SHP77 treated with DMSO at 0.1 percent for 48 hours (cell line): ENCODE results near the gene PPP2R2C.

Experiments used
- DNase-seq: peaks from one replicate; lab custom pipeline; 2025; lab: John Stamatoyannopoulos, UW

Gene PPP2R2C

DNA sequence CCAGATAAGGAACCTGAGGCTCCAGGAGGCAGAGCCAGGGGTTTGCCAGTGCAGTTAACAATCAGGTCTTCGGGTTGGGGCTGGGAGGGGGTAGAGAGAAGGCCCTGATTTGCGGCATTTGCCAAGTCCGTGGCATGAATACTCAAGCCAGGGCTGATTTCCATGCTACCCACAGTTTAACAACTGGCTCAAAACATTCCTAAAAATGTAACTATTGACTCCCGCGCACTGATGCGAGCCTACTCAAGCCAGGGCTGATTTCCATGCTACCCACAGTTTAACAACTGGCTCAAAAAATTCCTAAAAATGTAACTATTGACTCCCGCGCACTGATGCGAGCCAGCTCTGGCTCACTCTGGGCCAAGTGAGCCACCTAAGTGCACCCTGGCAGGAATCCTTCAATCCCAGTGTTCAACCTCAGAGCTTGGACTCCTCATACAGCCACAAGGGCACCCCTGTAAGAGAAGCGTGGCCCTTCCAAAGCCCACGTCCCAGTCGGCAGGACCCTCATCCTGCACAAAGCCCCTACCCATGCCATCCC, 75.6 kb downstream of the PPP2R2C start:
- DNase-seq, result no peak

DNA sequence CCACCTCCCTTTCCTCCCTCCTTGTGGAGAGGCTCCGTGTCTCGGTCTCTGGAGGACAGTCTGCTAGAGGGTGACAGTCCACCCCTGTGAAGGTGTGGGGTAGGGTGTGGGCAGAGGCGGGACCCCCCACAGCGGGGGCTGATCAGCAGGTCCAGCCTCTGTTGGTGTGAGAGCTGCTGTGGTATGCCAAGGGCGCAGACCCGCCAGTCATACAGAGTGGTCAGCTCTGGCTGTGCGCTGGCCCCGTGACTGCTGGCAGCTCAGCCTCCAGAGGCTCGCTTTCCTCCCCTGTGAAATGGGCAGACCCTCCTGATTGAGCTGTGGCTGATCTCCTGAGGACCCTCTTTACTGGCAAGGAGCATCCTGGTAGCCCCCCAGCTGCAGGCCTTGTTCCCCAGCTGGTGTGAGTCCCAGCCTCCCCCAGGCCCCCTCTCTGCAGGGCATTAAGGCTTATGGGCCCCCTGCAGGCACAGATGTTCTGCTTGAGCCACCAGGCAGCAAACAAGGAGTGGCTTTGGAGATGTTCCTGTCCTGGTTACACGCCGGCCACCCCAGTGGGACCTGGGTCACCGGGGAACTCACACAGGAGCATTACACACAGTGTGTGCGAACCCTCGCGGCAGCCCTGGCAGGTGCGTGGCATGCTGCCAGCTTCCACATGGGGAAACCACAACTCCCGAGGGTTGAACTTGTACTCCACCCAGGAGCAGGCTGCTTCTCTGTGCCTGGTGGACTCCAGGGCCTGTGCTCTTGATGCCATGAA, 76.8 kb downstream of the PPP2R2C start:
- DNase-seq, result no peak

DNA sequence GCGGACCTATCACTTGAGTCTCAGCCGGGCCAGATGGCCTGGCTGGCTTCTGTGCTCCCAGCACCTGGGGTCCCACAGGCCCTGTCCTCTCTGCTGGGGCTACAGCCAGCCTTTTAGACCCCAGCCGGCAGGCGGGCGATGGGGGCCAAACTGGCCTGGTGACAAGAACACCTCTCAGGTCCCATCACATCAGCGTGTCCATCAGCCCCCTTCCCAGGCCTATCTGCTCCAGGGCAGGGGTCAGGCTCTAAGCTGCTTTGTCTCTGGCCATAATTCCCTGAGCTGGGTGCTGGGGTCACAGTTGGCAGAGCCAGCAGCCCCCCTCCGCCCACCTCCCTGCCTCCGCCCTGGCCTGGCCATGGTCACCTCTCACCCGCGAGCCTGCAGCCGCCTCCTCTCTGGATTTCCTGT, 77.7 kb downstream of the PPP2R2C start:
- DNase-seq, result no peak

DNA sequence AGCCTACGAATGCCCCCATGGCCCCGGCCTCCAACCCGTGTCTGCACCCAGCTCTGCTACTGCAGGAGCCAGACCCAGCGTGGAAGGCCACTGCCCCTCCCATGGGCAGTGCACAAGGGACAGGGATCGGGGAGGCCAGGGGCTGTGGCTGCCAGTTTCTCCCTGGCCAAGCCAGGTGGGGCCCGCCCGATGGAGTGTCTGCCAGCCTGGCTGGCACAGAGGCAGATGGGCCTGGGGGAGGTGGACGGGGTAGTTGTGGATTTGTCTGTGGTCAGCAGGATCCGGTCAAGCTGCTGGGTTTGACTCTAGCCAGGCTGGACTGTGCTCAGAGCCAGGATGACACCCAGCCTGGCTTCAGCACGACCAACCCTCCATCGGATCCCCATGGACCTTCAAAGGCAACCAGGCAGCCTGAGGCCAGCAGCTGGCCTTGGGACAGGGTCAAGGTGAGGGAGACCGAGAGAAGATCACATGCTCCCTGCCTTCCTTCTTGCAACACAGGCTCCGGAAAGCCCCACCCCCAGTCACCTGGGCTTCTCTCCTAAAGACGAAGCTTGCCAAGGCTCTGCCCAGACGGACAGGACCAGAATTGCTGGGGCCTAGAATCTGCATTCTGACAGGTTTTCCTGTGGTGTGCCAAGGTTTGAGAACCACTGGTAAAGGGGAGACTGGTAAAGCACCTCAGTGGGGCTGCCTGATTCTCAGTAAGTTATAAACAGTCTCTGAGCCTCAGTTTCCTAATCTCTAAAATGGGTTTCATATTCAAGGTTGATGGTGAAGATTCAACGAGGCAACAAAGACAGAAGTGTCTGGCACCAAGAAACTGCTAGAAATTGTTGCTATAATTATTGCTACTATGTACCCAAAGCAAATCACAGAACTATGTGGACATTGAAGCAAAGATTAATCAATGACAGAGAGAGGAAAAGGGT, 78.6 kb downstream of the PPP2R2C start:
- no peak for DNase-seq

DNA sequence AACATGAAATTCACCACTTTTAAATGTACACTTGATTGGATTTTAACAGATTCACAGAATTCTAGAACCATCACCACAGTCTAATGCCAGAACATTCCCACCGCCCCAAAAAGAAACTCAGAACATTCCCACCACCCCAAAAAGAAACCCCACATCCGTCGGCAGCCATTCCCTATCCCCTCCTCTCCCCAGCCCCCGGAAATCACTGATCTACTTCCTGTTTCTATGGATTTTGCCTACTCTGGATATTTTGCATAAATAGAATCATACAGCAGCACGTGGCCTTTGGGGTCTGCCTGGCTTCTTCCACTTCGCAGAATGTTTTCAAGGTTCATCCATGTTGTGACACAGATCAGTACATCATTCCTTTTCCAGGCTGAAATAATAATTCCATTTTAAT, 79.3 kb downstream of the PPP2R2C start:
- no peak for DNase-seq

DNA sequence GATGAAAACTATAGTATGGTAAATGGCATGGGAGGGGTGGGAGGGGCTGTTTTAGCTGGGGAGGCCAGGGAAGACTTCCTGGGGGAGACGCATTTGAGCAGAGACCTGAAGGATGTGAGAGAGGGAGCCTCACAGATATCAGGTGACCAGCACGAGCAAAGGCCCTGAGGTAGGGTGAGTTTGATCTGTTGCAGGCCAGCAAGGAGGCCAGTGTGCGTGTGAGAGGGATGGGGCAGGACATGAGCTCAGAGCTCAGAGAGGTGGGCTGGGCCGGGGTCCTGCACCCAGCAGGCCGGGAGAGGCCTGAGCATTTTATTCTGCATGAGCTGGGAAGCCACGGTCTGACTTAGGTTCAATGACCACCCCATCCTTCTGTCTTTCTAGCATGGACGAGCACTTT, 80.0 kb downstream of the PPP2R2C start:
- no peak for DNase-seq

DNA sequence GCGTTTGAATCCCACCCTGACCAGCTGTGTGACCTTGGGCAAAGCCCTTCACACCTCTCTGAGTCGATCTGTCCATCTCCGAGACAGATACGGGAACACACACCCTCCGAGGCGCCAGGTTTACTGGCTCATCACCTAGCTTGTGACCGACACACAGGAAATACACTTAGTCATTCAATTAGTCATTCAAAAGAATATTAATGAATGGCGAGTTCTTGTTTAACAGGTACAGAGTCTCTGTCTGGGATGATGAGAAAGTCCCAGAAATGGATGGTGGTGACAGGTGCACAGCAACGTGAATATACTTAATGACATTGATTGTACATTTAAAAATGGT, 80.6 kb downstream of the PPP2R2C start:
- DNase-seq, result no peak

DNA sequence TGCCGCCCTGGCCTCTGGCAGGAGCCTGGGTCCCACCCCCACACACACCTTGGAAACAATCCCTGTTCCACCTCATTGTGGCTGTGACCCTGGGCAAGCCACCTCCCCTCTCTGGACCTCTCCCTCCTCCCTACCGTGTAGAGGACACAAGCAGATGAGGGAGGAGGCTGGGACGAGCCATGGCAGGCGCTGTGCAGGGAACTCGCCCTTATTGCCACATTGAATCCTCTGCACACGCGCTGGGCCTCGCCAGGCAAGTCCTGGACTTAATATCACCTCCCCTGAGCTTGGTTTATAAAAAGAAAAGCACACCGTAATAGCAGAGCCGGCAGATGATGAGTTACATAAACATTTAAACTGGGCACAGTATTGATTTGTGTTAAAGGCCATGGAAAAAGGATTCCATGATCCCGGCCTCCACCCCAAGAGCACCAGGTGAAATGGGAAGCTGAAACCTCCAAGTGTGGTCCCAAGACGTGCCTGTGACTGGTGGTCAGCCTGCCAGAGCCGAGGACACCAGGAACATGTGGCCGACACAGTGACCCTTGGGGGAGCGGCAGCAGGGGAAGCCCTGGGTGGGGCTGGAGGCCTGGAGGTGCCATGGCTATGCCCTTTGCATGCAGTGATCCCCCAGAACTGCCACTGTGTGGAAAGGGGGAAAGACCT, 81.1 kb downstream of the PPP2R2C start:
- DNase-seq, result no peak

DNA sequence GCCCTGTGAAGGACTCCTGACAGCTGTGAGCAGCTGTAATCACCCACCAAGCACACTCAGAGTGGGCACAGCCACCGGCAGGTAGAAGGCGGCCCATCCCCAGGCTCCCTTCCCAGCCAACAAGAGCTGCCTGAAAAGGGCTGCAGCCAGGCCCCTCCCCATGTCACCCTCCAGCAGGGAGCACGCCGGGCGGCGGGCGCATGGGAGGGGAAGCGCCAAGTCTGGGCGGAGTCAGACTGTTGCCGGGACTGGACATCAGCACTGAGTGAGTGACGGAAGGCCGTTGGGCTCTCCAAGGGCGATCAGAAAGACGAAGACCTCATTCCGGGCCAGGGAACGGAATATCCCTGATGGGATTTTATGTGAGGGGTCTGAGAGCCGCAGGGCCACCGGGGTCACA, 82.1 kb downstream of the PPP2R2C start:
- DNase-seq, result no peak

DNA sequence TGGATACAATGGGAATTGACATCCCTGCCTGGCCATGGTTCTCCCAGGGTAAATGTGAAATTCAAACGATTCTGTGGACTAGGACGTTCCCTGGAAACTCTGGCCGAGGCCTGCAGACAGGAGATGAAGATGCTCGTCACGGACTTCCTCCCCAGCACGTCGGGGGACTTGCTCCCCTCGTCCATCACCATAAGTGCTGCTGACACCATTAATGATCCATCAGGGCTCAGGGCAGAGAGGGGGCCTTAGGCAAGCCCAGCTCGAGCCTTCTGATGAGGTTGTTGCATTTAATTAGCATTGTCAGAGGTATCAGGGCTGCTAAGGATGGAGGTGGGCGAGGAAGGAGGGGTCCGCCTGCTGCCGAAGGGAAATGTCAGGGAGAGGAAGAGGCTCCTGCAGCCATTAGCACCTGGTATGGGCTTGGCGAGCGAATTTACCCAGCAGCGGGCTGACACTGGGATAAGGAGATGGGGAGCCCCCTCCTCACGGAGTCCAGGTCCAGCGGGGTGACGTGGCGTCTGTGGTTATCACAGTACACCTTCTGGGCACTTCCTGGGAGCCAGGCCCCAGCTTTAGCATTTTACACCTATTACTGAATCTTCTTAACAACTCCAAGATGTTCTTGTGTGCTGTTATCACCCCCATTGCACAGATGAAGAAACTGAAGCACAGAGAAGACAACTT, 83.1 kb downstream of the PPP2R2C start:
- DNase-seq, result no peak

DNA sequence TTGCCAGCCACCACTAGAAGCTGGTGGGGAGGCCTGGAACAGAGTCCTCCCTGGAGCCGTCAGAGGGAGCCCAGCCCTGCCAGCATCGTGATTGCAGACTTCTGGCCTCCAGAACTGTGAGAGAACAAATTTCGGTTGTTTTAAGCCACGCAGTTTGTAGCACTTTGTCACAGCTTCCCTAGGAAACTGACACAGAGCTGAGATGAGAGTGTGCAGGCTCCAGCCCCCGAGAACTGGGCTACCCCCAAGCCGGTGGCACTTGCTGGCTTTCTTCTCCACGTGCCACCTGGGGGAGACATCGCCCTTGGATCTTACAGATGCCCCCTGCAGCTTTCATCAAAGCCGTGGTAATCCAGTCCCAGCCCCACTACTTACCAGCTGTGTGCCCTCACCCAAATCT, 83.7 kb downstream of the PPP2R2C start:
- no peak for DNase-seq

DNA sequence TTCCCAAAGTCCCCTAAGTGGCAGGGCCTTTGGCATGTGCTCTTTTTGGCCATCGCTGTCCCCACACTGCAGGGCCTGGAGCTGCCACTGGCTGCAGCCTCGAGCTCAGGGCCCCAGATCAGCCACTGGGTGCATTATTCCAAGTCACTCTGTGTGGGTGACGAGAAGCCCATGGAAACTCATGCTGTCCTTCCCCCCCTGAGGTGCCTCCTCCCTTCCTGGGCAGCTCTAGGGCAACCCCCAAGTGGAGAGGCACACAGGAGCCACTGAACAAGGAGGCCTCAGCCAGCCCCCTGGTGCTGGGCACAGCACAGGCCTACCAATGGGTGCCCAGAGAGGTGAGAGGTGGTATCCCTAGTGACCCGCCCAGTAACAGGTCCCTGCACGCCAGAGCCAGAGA, 84.5 kb downstream of the PPP2R2C start:
- DNase-seq, result no peak

DNA sequence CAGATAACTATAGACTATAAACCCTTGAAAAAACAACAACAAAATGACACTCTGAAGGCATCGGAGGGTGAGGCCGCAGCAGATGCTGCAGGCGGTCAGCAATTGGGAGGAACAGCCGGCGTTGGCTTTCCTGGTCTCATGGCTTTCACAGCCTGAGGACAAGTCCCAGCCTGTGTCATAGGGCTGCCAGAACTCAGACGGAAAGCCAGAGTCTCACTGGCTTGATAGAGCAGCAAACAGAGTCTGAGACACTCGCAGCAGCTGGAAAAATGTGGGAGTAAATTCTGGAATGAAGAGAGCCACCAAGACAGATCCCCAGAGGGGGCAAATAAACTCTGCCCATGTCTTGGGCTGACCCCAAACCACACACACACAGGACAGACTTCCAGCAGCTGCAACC, 86.3 kb downstream of the PPP2R2C start:
- DNase-seq, result no peak

DNA sequence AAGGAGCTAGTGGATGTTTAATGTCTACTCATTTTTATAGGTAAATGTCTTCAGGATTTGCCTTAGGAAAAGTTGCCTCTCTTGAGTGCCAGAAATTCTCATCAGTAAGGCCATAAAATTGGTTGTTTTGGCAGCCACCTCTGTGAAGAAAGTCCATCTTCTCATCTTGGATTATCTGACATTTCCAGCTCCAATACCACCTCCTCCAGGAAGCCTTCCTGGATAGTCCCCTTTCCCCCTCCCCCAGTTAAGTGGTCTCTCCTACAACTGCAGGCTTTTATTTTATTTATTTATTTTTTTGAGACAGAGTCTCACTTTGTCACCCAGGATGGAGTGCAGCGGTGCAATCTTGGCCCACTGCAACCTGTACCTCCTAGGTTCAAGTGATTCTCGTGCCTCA, 87.1 kb downstream of the PPP2R2C start:
- DNase-seq, result no peak

DNA sequence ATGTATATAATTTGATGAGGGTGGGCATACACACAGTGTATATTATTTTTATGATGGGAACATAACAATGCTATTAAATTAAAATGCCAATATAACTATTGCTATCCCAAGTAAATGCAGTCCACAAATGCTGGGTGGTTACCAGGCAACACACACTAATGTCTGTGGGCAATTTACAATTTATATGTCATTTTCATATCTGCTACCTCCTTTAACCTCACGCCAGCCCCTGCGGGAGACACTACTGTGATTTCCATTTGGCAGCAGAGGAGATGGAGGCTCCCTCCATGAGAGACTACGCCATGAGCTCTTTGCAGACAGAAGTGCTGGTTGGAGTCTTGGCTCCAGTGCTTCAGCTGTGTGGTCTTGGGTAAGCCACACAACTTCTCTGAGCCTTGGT, 87.9 kb downstream of the PPP2R2C start:
- DNase-seq, result no peak

DNA sequence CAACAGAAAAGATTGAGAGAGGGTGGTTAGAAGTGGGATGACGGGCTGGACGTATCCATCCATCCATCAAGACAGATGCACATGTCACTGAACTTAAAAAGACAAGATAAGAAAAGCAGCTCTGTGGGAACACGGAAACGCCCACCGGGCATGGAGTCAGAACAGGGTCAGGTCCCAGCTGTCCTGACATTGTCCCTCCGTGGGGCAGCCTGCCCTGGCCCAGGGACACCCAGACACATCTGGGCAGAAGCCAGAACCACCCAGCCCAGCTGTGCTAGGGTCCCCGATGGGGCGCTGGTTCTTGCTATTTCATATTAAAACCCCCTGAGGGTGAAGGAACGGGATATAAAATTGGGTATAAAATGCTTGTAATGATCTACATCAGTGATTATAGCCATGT, 88.5 kb downstream of the PPP2R2C start:
- DNase-seq, result no peak

DNA sequence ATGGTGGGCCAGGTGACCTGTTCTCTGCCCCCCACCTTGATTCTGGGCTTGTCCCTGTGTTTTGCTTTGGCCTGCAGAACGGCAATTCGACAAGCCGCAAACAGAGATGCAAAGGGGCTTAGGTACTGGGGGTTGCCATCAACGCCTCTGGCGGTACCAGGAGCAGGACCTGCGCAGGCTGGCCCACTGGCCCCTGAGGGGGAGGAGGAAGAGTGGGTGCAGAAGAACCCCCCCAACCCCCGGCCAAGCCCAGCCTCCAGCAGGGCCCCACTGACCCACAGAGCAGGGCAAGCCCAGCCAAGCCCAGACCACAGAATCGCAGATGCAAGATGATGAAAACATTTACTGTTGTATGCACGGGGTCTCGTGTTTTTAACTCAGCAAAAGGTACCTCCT, 89.4 kb downstream of the PPP2R2C start:
- DNase-seq, result no peak

DNA sequence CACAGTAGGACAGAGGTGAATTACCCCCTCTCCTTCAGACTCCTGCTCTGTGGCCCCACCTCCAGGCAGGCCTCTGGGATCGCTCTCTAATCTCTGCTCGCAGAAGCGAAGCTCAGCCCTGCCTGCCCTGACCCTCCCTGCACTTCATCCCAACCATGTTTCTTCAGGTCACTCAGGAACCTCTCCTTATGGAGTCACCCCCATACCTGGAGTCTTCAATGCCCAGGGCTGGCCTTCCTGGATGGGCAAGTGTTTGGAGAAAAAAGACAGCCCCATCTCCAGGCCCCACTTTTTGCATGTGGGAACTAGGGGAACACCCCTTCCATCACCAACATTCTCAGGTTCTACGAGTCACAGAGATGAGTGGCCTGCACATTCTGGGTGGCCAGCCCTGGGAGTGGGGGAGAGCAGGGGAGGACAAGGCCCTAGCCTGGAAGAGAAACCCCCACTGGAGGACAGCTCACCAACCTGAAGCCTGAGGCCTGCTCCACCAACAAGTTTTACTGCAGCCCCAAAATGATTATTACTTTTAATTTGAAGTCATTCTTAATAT, 90.8 kb downstream of the PPP2R2C start:
- DNase-seq, result no peak

DNA sequence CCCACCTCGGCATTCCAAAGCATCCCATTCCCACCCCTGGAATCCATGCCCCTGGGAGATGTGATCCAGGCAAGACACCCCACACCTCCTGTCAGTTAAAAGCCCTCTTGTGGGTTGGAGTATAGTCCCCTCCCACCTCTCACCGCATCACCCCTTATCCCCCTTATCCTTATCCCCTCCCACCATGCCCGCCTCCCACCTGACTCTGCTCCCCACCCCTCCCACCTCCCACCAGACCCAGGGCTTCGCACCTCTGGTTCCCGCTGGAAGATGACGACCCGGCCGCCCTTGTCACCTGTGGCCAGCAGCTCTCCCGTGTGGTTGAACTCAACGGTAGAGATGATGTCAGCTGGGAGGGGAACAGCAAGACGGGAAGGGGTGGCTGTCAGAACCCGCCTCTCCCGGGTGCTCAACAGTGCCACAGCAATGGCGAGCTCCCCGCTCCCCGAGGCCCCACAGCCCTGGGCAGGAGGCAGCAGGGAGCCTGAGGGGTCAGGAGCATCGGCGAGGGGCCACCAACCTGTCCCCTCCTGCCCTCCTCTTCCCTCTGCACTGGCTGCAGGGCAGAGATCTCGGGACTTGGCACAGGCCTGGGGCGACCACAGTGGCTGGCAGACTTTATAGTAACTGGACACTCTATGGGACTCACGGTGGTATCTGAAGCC, 91.5 kb downstream of the PPP2R2C start:
- DNase-seq, result no peak

DNA sequence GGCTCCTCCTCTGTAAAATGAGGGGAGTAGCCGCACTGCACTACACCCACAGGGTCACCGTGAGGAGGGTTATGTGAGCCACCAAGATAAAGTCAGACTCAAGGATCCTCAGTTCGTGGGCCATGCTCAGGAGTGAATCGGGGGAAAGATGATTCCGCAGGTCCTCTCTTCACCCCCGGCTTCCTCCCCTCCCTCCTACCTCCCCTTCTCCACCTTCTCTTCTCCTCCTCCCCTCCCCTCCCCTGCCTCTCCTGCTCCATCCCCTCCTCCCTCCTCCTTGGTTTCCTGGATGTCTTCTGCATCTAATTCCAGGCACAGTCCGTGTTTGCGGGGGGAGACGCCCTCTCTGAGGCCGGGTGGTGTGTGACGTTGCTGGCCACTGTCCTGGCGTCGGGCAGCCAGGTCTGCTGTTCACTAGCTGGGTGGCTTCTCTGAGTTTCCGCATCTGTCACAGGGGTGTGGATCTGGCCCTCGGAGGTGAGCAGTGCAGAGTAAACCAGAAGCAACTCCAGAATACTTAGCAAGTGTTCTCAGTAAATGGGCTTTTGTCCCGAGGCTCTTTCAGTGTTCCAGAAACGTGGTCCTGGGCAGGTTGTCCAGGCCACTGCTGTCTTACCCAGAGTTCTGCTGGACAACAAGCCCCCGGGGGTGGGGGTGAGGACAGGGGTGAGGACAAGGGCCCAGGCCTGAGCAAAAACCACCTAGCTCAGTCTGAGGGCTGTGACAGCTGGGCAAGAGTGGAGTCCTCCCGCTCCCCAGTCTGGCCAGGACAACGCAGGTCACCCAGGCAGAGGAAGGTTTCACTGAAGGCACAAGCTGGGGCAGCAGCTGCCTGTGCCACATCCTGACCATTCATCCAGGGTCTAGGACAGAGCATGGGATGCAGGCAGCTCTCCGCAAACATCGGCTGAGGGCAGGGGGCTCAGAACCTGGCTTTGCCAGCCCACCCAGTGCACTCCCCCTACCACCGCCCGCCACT, 92.4 kb downstream of the PPP2R2C start:
- no peak for DNase-seq
